ENCODE data around the gene ADARB2. TPM values are rescaled to one million over a fixed set of nuclear protein-coding genes. Genes with fewer than 3 reads are reported as not detected.
A peak's percentile ranks its signal among the peaks of the same experiment; 100 is the strongest.

The ADARB2 gene
- total RNA-seq, 4 donors from 2014 or later = 2.0 to 9.9 (median 5.1) TPM

GRCh38 chr10:1173091-1173490 lies 564.2 kb downstream of the ADARB2 start:
- Histone ChIP-seq H3K36me3 (no peaks in the 10 kb centered on the region), H3K9me3 (no peaks in the 10 kb centered on the region), H3K27ac (no peak overlapping the region), H3K4me1 (no peaks in the 10 kb centered on the region), H3K4me3 (no peak overlapping the region), H3K27me3 (no peaks in the 10 kb centered on the region)
- peak in 1 of 3 donors; percentile 32 for DNase-seq
- TF ChIP-seq CTCF (IDR thresholded peaks at IDR 0.05) (no peak), POLR2A (IDR thresholded peaks at IDR 0.05) (no peak)

GRCh38 chr10:1172256-1172984 lies 564.9 kb downstream of the ADARB2 start:
- no peak for TF ChIP-seq POLR2A (IDR thresholded peaks at IDR 0.05)
- no peak for TF ChIP-seq CTCF (IDR thresholded peaks at IDR 0.05)
- no peaks in the 10 kb centered on the region for H3K27me3 ChIP-seq
- H3K27ac ChIP-seq = no peak overlapping the region
- no peaks in the 10 kb centered on the region for H3K4me1 ChIP-seq
- H3K36me3 ChIP-seq = no peaks in the 10 kb centered on the region
- no peak overlapping the region for H3K4me3 ChIP-seq
- peak in 2 of 3 donors; percentile 13 to 30 for DNase-seq
- no peaks in the 10 kb centered on the region for H3K9me3 ChIP-seq

GRCh38 chr10:1171586-1171985 lies 565.7 kb downstream of the ADARB2 start:
- Histone ChIP-seq H3K27me3 (no peaks in the 10 kb centered on the region), H3K36me3 (no peaks in the 10 kb centered on the region), H3K4me1 (no peaks in the 10 kb centered on the region), H3K27ac (no peak overlapping the region), H3K4me3 (no peak overlapping the region), H3K9me3 (no peaks in the 10 kb centered on the region)
- TF ChIP-seq POLR2A (IDR thresholded peaks at IDR 0.05) (no peak), CTCF (IDR thresholded peaks at IDR 0.05) (no peak)
- DNase-seq = peak in 2 of 3 donors; percentile 24 to 26

- Histone ChIP-seq H3K4me3 (no peak overlapping the region), H3K4me1 (no peaks in the 10 kb centered on the region), H3K36me3 (no peaks in the 10 kb centered on the region), H3K9me3 (no peaks in the 10 kb centered on the region), H3K27ac (no peak overlapping the region), H3K27me3 (no peaks in the 10 kb centered on the region)
- no peak for TF ChIP-seq POLR2A (IDR thresholded peaks at IDR 0.05)
- no peak for TF ChIP-seq CTCF (IDR thresholded peaks at IDR 0.05)
- peak in 2 of 3 donors; percentile 0 to 8 for DNase-seq
Observed at GRCh38 chr10:1171182-1171581, 566.1 kb downstream of the ADARB2 start.

GRCh38 chr10:1170867-1171180 lies 566.5 kb downstream of the ADARB2 start:
- Histone ChIP-seq H3K36me3 (no peaks in the 10 kb centered on the region), H3K27me3 (no peaks in the 10 kb centered on the region), H3K4me3 (no peak overlapping the region), H3K9me3 (no peaks in the 10 kb centered on the region), H3K27ac (no peak overlapping the region), H3K4me1 (no peaks in the 10 kb centered on the region)
- TF ChIP-seq POLR2A (IDR thresholded peaks at IDR 0.05) (no peak), CTCF (IDR thresholded peaks at IDR 0.05) (no peak)
- peak in 2 of 3 donors; percentile 33 to 37 for DNase-seq

All from Peyer's patch (tissue), 4 donors.